Fibroblast of villous mesenchyme (primary cell): ENCODE results near the gene SRD5A1. TPM values are rescaled to one million over a fixed set of nuclear protein-coding genes. Genes with fewer than 3 reads are reported as not detected.
A peak's percentile ranks its signal among the peaks of the same experiment; 100 is the strongest.

Source experiments
- DNase-seq: peaks from one replicate; pipeline ENCODE4 v3.0.0-alpha.2; 2010; ENCODE audit warnings: low read depth
- H3K4me3 ChIP-seq: 2 replicates; pipeline ENCODE4 v1.5.1; 2011; ENCODE audit warnings: low read depth, mild to moderate bottlenecking, low read length
- CTCF ChIP-seq: IDR thresholded peaks from 2 replicates; pipeline ENCODE4 v1.5.1; 2012; ENCODE audit warnings: low read depth, mild to moderate bottlenecking, low read length; ENCODE audit not compliant: insufficient read depth
- total RNA-seq: library from RNA; depleted of rRNA; stranded (reverse); fragments of >200 nt; gene quantifications from 2 replicates; pipeline ENCODE4 v1.2.3, GENCODE V29; 2012

Gene SRD5A1
- 7.1 and 7.3 TPM in 2 replicates for total RNA-seq

GRCh38 chr5:6632888-6633468, at the start of gene SRD5A1, which contains the start of gene NSUN2:
Gene SRD5A1, plus strand, starts transcription at chr5:6633440. Its CDS starts 137 bp downstream, at chr5:6633577.
Gene NSUN2, minus strand, starts transcription at chr5:6633044. Its CDS starts 65 bp downstream, at chr5:6632979.
- TF ChIP-seq CTCF: no peak
- peak; percentile 94 for DNase-seq
- H3K4me3 ChIP-seq: peak within 1 kb of the TSS; percentile 89

- TF ChIP-seq CTCF: no peak
- DNase-seq: no peak
- H3K4me3 ChIP-seq: no peak overlapping the region
Measured at GRCh38 chr5:6584101-6584645, 49.1 kb upstream of the SRD5A1 start.

GRCh38 chr5:6584727-6585126, 48.5 kb upstream of the SRD5A1 start:
- no peak for DNase-seq
- H3K4me3 ChIP-seq: no peak overlapping the region
- no peak for TF ChIP-seq CTCF

- no peak overlapping the region for H3K4me3 ChIP-seq
- no peak for DNase-seq
- no peak for TF ChIP-seq CTCF
Measured at GRCh38 chr5:6585168-6585567, 48.1 kb upstream of the SRD5A1 start.

- no peak overlapping the region for H3K4me3 ChIP-seq
- no peak for DNase-seq
- TF ChIP-seq CTCF: no peak
Measured at GRCh38 chr5:6585939-6586646, 47.1 kb upstream of the SRD5A1 start.

GRCh38 chr5:6586647-6587042, 46.6 kb upstream of the SRD5A1 start:
- no peak for TF ChIP-seq CTCF
- no peak for DNase-seq
- H3K4me3 ChIP-seq: no peak overlapping the region
